AG09309 (cell line): Measurements from ENCODE around the gene TMX2.
A peak's percentile ranks its signal among the peaks of the same experiment; 100 is the strongest.

ENCODE experiments used
- DNase-seq: peaks from one replicate; pipeline ENCODE4 v3.0.0-alpha.2; 2010; ENCODE audit warnings: low read depth
- H3K4me3 ChIP-seq: 2 replicates; pipeline ENCODE4 v1.5.1; 2011; ENCODE audit warnings: mild to moderate bottlenecking, low read depth, low read length, moderate library complexity; ENCODE audit not compliant: control insufficient read depth
- CTCF ChIP-seq: IDR thresholded peaks from 2 replicates; pipeline ENCODE4 v1.5.1; 2011; ENCODE audit warnings: mild to moderate bottlenecking, low read depth, low read length, inconsistent platforms; ENCODE audit not compliant: insufficient read depth, control insufficient read depth; ENCODE audit errors: missing control alignments

TMX2 gene

GRCh38 chr11:57764021-57764420 lies 51.6 kb downstream of the TMX2 start:
- H3K4me3 ChIP-seq = peak overlapping the region; percentile 76
- no peak for DNase-seq
- TF ChIP-seq CTCF = no peak

GRCh38 chr11:57764566-57764965 lies 52.2 kb downstream of the TMX2 start:
- DNase-seq = no peak
- no peak for TF ChIP-seq CTCF
- peak overlapping the region; percentile 76 for H3K4me3 ChIP-seq

- no peak for DNase-seq
- peak overlapping the region; percentile 76 for H3K4me3 ChIP-seq
Observed at GRCh38 chr11:57764972-57765371, 52.6 kb downstream of the TMX2 start.

GRCh38 chr11:57770793-57771192 lies 58.4 kb downstream of the TMX2 start:
- no peak for TF ChIP-seq CTCF
- no peak for DNase-seq
- H3K4me3 ChIP-seq = no peak overlapping the region

More at GRCh38 chr11:57764972-57765371, 52.6 kb downstream of the TMX2 start:
- TF ChIP-seq CTCF = no peak

GRCh38 chr11:57771365-57771764 lies 59.0 kb downstream of the TMX2 start:
- no peak for DNase-seq
- TF ChIP-seq CTCF = no peak
- H3K4me3 ChIP-seq = no peak overlapping the region

- no peak overlapping the region for H3K4me3 ChIP-seq
- DNase-seq = no peak
- TF ChIP-seq CTCF = no peak
Observed at GRCh38 chr11:57772562-57772961, 60.2 kb downstream of the TMX2 start.

- no peak for DNase-seq
- TF ChIP-seq CTCF = no peak
- no peak overlapping the region for H3K4me3 ChIP-seq
Observed at GRCh38 chr11:57773026-57773598, 60.7 kb downstream of the TMX2 start.
